Vagina (tissue), 2 donors: Measurements from ENCODE around the gene RESP18.

ENCODE experiments used
- POLR2A ChIP-seq, 2 donors: fragments of 450-650 bp; IDR thresholded peaks; one replicate each; pipeline ENCODE4 v1.6.1; 2017; ENCODE audit warnings: antibody characterized with exemption in 2 of 2, mild to moderate bottlenecking in 2 of 2, moderate library complexity in 2 of 2
- POLR2AphosphoS5 ChIP-seq, 2 donors: sonication (generic); formaldehyde crosslinking; IDR thresholded peaks; one replicate each; pipeline ENCODE4 v1.9.0; 2017; ENCODE audit warnings: antibody characterized with exemption in 2 of 2, mild to moderate bottlenecking in 2 of 2, low read depth in 1 of 2; ENCODE audit not compliant: insufficient read depth in 1 of 2

DNA sequence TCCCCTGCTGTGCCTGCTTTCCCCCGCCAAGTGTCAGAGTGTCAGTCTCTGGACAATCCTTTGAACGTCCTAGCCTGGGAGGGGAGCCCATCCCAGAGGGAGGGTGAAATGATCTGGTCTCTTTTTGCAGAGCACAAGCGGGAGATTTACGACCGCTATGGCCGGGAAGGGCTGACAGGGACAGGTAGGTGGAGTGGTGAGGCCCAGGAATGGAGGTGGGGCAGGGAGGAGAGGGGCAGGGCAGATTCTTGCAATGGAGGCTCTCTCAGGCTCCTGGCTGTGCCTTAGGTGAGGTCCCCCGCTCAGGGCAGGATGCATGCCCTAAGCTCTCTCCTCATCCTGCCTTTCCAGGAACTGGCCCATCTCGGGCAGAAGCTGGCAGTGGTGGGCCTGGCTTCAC lies 51.0 kb downstream of the RESP18 start:
- no peak for TF ChIP-seq POLR2AphosphoS5 (IDR thresholded peaks at IDR 0.05; ENCODE audit: insufficient read depth in 1 of 2, low read depth in 1 of 2)
- TF ChIP-seq POLR2A (IDR thresholded peaks at IDR 0.05): no peak
